ENCODE measurements around the gene RAVER2.

The RAVER2 gene

DNA sequence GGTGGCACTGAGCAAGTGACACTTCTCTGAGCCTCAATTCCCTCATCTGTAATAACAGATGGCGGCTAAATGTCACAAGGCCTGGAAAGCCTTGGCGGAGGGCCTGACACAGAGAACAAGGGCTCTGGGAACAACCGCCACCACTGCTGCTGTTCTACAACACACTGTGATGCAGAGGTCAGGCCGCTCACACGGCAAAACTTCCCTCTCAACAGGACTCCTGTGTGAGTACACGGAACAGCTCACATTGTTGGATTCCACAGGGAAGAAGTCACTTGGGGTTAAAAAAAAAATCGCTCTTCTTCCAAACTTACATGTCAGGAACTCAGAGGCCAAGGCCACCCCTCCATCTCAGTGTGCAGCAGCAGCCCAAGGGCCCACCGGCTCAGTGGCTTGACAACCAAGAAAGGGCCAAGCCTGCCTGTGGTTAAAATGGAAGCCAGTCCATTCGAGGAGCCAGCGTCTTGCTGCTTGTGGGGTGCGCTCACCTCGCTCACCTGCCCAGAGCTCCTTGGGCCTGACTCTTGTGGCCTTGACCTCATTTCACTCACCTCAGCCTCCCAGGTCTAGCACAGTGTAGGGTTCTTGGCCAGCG is 101.1 kb downstream of the RAVER2 start:
- TF ChIP-seq, protein P1, sequence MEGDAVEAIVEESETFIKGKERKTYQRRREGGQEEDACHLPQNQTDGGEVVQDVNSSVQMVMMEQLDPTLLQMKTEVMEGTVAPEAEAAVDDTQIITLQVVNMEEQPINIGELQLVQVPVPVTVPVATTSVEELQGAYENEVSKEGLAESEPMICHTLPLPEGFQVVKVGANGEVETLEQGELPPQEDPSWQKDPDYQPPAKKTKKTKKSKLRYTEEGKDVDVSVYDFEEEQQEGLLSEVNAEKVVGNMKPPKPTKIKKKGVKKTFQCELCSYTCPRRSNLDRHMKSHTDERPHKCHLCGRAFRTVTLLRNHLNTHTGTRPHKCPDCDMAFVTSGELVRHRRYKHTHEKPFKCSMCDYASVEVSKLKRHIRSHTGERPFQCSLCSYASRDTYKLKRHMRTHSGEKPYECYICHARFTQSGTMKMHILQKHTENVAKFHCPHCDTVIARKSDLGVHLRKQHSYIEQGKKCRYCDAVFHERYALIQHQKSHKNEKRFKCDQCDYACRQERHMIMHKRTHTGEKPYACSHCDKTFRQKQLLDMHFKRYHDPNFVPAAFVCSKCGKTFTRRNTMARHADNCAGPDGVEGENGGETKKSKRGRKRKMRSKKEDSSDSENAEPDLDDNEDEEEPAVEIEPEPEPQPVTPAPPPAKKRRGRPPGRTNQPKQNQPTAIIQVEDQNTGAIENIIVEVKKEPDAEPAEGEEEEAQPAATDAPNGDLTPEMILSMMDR (IDR thresholded peaks at IDR 0.05) = no peak
- Histone ChIP-seq H3K27ac (no peak overlapping the region), H3K9me3 (no peaks in the 10 kb centered on the region), H3K36me3 (peaks cover 99% of the 10 kb centered on the region), H3K4me3 (ENCODE audit: low read depth in 1 of 2, low read length in 1 of 2) (no peak overlapping the region), H3K4me1 (ENCODE audit: control insufficient read depth in 1 of 2, insufficient read depth in 1 of 2, low read depth in 1 of 2, low read length in 1 of 2) (no peaks in the 10 kb centered on the region), H3K27me3 (no peaks in the 10 kb centered on the region)

DNA sequence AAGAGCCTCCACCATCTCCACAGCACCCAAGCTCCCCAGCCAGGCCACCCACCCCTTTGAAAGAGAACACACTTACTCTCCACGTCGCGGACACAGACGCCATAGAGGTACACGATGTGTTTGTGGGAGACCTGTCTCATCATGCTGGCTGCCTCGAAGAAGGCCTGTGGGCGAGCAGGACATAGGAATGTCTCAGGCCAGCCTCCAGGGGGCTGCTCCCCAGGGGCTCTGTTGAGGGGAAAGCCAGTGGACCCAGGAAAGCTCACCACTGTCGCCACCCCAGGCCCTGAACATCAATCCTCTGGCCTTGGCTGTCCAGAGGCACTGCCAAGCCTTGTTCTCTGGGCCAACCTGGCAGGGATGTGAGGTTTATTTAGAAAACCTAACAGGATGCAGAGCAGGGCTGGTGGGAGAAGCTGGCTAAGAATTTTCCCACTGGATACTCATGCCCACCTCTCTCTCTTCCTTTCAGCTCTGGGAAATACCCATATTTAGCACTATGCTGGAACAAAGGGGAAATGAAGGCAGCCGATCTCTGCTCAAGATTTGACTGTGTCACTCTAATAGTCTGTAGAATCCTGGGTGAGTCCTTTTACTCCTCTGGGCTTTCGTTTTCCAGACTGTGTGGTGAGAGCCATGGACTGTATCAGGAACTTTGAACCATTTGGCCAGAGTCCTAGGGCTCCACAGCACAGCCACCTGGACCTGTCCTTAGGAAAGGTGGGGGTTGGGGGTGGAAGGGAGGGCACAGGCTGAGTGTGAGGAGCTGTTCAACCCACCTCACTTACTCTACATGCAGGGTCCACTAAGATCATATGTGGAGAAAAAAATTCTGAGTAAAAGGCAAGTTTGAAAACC is 101.9 kb downstream of the RAVER2 start:
- TF ChIP-seq, protein P1 (IDR thresholded peaks at IDR 0.05) = no peak
- H3K36me3 ChIP-seq = peaks cover 99% of the 10 kb centered on the region

DNA sequence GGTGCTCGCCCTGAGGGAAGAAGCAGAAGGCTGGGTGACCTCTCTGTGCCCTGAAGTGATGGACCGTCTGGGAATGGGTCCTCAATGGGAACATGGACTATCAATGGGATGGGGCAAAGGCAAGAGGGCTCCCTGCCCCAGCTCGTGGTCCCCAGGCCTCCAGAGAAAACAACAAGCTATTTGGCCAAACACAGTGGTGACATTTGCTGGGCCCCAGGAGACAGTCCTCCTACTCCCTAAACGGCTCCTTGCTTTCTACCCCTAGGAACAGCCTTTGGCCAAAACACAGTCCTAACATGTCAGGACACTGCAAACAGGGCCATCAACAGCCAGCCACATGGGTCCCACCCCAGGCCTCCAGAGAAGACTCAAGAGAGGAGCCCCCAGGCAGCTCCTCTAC is 102.8 kb downstream of the RAVER2 start:
- Histone ChIP-seq H3K27me3 (no peaks in the 10 kb centered on the region), H3K27ac (no peak overlapping the region), H3K9me3 (no peaks in the 10 kb centered on the region), H3K4me3 (ENCODE audit: low read depth in 1 of 2, low read length in 1 of 2) (no peak overlapping the region), H3K4me1 (ENCODE audit: control insufficient read depth in 1 of 2, insufficient read depth in 1 of 2, low read depth in 1 of 2, low read length in 1 of 2) (no peaks in the 10 kb centered on the region), H3K36me3 (peaks cover 100% of the 10 kb centered on the region)
- TF ChIP-seq, protein P1 (IDR thresholded peaks at IDR 0.05) = no peak

More for the DNA sequence above, 101.9 kb downstream of the RAVER2 start:
- no peak overlapping the region for H3K27ac ChIP-seq
- no peaks in the 10 kb centered on the region for H3K9me3 ChIP-seq
- H3K4me3 ChIP-seq (ENCODE audit: low read depth in 1 of 2, low read length in 1 of 2) = no peak overlapping the region
- H3K27me3 ChIP-seq = no peaks in the 10 kb centered on the region
- H3K4me1 ChIP-seq (ENCODE audit: control insufficient read depth in 1 of 2, insufficient read depth in 1 of 2, low read depth in 1 of 2, low read length in 1 of 2) = no peaks in the 10 kb centered on the region

DNA sequence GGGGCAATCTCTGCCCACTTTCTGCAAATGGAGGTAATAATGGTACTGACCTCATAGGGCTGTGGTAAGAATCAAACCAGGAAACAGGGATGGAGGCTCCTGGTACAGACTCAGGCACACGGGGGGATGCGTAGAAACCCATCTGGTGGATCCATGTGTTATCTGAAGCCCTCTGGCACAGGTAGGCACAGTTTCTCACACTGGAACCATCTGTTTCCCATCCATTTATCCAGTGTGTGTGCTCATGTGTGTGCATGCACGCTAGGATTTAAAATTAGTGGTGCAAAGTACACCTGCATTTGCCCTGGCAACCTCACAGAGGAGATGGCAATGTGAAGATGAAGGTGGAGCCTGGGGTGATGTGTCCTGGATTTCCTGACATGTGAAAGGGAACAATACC is 103.3 kb downstream of the RAVER2 start:
- TF ChIP-seq, protein P1 (IDR thresholded peaks at IDR 0.05) = no peak
- Histone ChIP-seq H3K4me3 (ENCODE audit: low read depth in 1 of 2, low read length in 1 of 2) (no peak overlapping the region), H3K27ac (no peak overlapping the region), H3K36me3 (peaks cover 100% of the 10 kb centered on the region), H3K27me3 (no peaks in the 10 kb centered on the region), H3K9me3 (no peaks in the 10 kb centered on the region), H3K4me1 (ENCODE audit: control insufficient read depth in 1 of 2, insufficient read depth in 1 of 2, low read depth in 1 of 2, low read length in 1 of 2) (no peaks in the 10 kb centered on the region)

DNA sequence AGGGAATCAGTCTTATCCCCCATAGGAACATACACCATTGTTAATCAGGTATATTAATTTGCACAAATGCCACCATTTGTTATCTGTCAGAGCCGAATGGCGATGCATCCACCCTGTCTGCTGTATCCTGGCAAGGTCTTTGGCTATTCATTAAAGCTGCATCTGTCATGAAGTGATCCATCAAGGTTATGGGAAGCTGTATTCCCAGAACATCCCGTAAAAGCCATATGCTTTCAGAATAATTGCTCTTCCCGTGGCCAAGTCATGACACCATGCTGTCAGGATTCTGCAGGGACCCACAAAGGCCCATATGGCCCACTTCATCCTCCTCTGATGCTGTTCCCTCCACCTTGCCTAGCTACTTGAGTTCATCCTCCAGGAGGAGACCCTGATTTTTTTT is 103.9 kb downstream of the RAVER2 start:
- H3K36me3 ChIP-seq = peaks cover 100% of the 10 kb centered on the region
- TF ChIP-seq, protein P1 (IDR thresholded peaks at IDR 0.05) = no peak
- no peaks in the 10 kb centered on the region for H3K9me3 ChIP-seq
- no peaks in the 10 kb centered on the region for H3K27me3 ChIP-seq
- H3K27ac ChIP-seq = no peak overlapping the region
- no peaks in the 10 kb centered on the region for H3K4me1 ChIP-seq (ENCODE audit: control insufficient read depth in 1 of 2, insufficient read depth in 1 of 2, low read depth in 1 of 2, low read length in 1 of 2)
- no peak overlapping the region for H3K4me3 ChIP-seq (ENCODE audit: low read depth in 1 of 2, low read length in 1 of 2)
